IgD-negative memory B cell (primary cell): ENCODE results near the gene HUS1. TPM values are rescaled to one million over a fixed set of nuclear protein-coding genes. Genes with fewer than 3 reads are reported as not detected.
"Not testable (repeated sequence)": the region's sequence is repeated elsewhere in the genome, so short reads cannot be mapped to it uniquely, and the experiment has no call there.

ENCODE experiments used
- H3K27ac Mint-ChIP-seq, 3 donors: one replicate each; pipeline ENCODE4 v1.8.0; 2020 to 2022; ENCODE audit warnings: mild to moderate bottlenecking in 3 of 3, mixed read lengths in 3 of 3, moderate library complexity in 1 of 3
- H3K27me3 Mint-ChIP-seq: one replicate; pipeline ENCODE4 v1.8.0; 2021; ENCODE audit warnings: mixed read lengths
- H3K36me3 Mint-ChIP-seq: one replicate; pipeline ENCODE4 v1.8.0; 2020; ENCODE audit warnings: mild to moderate bottlenecking, mixed read lengths
- H3K4me1 Mint-ChIP-seq, 3 donors: one replicate each; pipeline ENCODE4 v1.8.0; 2020 to 2022; ENCODE audit warnings: mixed read lengths in 3 of 3, mild to moderate bottlenecking in 1 of 3
- H3K4me3 Mint-ChIP-seq, 4 donors: one replicate each; pipeline ENCODE4 v1.8.0; 2020 to 2022; ENCODE audit warnings: mild to moderate bottlenecking in 4 of 4, mixed read lengths in 4 of 4, moderate library complexity in 3 of 4
- H3K9me3 Mint-ChIP-seq, 3 donors: one replicate each; pipeline ENCODE4 v1.8.0; 2020 to 2021; ENCODE audit warnings: mixed read lengths in 3 of 3, mild to moderate bottlenecking in 1 of 3
- polyA plus RNA-seq: library from polyadenylated mRNA; unstranded; fragments of 300-500 nt; fragmentation: Illumina TruSeq; gene quantifications from one replicate; pipeline ENCODE4 v1.2.3, GENCODE V29; 2021

HUS1 gene
- polyA plus RNA-seq, 1 donor from 2014 or later = 38.3 TPM

DNA sequence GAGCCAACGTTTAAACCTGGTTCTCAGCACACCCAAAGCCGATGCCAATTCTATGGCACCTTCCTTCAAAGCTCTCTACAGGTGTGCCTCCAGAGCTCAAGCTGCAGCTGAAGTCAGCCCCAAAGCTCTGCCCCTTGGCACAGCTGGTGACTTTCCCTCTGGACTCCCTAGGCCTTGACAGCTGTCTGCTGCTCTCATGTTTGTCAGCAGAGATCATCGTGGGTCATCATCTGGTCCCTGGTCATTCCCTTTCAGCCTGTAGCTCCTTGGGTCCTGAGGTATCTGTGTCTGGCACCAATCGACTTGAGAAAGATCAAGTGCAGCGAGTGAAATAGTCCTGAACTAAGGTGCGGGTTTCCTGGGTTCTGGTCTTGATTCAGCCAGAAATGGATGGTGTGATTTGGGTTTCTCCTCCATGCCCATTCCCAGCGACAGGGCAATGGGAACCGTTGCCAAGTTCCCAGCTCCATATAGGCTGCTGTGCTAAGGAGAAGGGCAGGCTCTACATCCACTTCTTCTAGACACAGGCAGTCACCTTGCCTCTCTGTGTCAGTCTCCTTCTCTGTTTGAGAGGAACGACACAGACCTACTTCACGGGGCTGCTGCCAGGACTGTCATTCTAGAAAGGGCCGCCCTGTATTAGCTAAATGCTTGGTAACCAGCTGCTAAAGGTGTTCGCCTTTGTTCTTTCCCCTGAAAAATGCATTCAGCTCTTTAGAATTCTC lies 34.7 kb downstream of the HUS1 start:
- H3K4me1 Mint-ChIP-seq = peaks cover 0 to 4% (median 1%) of the 10 kb centered on the region in 3 donors
- peak overlapping the region in 1 of 4 donors; percentile 17 for H3K4me3 Mint-ChIP-seq
- H3K27ac Mint-ChIP-seq = peak overlapping the region in 1 of 3 donors; percentile 63
- H3K9me3 Mint-ChIP-seq = no peaks in the 10 kb centered on the region
- H3K27me3 Mint-ChIP-seq = peaks cover 4% of the 10 kb centered on the region
- no peaks in the 10 kb centered on the region for H3K36me3 Mint-ChIP-seq

DNA sequence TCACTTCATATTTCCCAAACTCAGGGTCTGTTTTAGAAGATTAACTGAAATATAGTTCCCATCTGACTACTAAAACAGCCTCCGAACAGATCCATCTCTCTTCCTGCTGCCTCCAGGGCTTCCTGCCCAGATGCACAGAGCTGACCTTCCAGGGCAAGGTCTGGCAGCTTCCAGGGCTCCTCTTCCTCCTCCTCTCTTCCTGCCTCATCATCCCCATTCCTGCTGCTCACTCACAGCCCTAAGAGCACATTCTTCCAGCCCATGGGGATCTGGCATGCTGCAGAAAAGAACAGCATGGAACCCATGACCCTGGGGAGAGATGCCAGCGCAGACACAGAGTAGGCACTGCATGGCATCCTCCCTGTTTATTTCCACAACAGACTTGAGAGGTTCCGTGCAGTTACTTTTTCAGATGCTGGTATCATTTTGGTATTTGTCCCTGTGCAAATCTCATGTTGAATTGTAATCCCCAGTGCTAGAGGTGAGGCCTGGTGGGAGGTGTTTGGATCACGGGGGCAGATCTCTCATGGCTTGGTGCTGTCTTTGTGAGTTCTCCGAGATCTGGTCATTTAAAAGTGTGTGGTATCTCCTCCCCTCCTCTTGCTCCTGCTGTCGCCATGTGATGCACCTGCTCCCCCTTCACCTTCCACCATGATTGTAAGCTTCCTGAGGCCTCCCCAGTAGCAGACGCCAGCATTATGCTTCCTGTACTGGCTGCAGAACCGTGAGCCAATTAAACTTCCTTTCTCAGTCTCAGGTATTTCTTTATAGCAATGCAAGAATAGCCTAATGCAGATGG lies 35.5 kb downstream of the HUS1 start:
- Mint-ChIP-seq H3K9me3 (no peaks in the 10 kb centered on the region), H3K4me3 (no peak overlapping the region), H3K27ac (no peak overlapping the region), H3K4me1 (peaks cover 3 to 7% (median 6%) of the 10 kb centered on the region in 3 donors), H3K27me3 (peaks cover 4% of the 10 kb centered on the region), H3K36me3 (no peaks in the 10 kb centered on the region)

DNA sequence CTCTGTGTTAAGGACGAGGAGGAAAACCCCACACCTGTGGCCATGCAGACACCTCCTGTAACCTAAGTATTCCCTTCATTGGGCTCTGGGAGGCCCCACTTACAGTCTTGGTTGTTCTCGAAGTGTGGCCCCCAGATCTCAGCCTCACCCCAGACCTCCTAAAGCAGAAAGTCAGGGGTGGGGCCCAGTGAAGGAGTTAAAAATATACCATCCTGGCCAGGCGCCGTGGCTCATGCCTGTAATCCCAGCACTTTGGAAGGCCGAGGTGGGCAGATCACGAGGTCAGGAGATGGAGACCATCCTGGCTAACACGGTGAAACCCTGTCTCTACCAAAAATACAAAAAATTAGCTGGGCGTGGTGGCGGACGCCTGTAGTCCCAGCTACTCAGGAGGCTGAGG lies 36.8 kb downstream of the HUS1 start:
- Mint-ChIP-seq H3K27ac (peak overlapping the region in 1 of 3 donors; percentile 27), H3K4me1 (peaks cover 15 to 18% (median 17%) of the 10 kb centered on the region in 3 donors)
- H3K9me3 Mint-ChIP-seq, H3K4me3 Mint-ChIP-seq, H3K36me3 Mint-ChIP-seq, H3K27me3 Mint-ChIP-seq: not testable (repeated sequence)

DNA sequence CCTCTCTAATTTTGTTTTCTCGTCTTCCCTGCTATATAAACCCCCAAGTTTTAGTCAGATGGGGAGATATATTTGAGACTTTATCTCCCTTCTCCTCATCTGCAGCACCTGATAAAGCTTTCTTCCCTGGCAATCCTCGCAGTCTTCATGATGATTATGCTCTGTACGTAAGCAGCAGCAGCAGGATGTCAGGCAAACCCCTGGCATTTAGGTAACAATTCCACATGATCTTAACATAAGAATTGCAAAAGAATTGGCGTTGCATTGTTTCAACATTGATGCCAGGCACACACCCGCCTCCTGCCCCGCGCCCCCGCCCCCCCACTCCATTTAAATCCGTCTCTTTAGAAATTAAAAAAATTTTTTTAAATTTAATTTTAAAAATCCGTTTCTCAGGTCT lies 37.3 kb downstream of the HUS1 start:
- Mint-ChIP-seq H3K27me3 (peaks cover 4% of the 10 kb centered on the region), H3K4me3 (no peak overlapping the region), H3K9me3 (no peaks in the 10 kb centered on the region), H3K27ac (no peak overlapping the region), H3K36me3 (no peaks in the 10 kb centered on the region), H3K4me1 (peaks cover 20 to 23% (median 22%) of the 10 kb centered on the region in 3 donors)

DNA sequence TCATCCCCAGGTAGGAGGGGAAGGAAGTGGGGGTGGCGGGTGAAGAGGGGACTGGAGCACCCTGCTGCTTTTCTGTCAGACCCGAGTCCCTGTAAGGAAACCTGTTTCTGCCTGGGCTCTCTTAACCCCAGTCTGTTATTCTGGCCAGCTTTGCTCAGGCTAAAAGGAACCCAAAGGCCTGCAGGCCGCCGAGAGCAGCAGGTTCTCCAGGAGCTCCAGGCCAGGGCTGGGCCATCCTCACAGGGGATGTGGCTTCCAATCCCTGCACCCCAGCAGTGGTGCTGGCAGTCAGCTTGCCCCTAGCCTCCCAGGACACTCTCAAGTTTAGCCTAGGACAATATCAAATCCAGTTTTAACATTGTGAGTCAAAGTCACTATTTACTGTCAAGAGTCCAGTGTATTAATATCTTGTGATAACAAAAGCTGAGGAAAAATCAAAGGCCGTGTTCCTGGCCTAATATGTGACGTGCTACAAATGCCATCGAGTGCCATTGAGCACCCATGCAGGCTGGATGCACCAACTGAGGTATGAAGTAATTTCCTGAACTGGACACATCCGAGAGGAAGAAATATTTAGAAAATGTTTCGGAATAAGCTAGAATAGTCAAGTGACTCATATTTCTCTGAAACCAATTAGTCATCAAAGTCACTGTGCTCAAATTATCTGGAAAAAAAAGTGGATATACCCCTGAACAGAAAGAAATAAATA lies 38.1 kb downstream of the HUS1 start:
- Mint-ChIP-seq H3K9me3 (no peaks in the 10 kb centered on the region), H3K36me3 (no peaks in the 10 kb centered on the region), H3K27ac (no peak overlapping the region), H3K4me3 (no peak overlapping the region), H3K4me1 (peaks cover 27% of the 10 kb centered on the region in 3 donors), H3K27me3 (peaks cover 4% of the 10 kb centered on the region)

DNA sequence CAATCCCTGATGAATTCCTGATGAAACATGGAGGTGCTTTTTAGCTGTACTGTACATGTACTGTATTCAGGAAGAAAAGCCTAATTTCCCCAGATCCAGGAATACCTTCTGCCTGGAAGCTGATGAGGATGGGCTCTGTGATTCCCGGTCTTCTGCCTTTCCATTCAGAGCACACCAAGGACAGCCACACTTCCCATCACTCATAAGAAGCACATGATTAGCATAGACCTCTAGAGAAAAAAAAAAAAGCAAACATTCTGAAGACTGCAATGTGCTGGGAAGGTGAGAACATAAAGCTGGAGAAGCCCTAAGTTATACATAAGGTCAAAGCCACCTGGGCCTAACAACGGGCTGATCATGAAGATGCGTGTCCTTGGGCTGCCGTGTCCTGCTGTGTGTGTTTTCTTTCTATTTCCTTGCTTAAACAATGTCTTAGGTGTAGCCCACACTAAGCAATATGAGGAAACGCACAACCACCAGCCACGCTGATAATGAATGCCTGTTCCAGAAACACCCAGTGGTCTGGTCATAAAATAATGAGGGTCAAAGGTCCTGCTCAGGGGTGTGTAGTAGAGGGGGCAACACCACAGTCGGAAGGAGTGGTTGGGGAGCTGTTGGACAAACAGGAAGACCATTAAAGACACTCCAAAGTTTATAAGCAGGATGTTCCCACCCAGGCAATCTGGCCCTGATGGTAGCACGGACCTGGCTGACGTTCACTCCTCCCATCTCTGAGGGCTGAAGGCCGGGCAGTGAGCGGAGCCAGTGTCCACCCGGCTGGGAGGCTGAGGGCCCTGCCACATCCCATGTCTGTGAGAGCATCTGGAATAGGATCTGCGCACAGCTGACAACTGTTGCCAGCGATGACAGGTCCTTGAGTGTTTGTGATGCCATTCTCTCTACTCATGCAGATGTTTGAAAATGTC lies 39.1 kb downstream of the HUS1 start:
- Mint-ChIP-seq H3K4me1 (peaks cover 28 to 30% (median 29%) of the 10 kb centered on the region in 3 donors), H3K4me3 (no peak overlapping the region), H3K27ac (peak overlapping the region in 1 of 3 donors; percentile 27), H3K36me3 (no peaks in the 10 kb centered on the region), H3K27me3 (peaks cover 1% of the 10 kb centered on the region), H3K9me3 (no peaks in the 10 kb centered on the region)

DNA sequence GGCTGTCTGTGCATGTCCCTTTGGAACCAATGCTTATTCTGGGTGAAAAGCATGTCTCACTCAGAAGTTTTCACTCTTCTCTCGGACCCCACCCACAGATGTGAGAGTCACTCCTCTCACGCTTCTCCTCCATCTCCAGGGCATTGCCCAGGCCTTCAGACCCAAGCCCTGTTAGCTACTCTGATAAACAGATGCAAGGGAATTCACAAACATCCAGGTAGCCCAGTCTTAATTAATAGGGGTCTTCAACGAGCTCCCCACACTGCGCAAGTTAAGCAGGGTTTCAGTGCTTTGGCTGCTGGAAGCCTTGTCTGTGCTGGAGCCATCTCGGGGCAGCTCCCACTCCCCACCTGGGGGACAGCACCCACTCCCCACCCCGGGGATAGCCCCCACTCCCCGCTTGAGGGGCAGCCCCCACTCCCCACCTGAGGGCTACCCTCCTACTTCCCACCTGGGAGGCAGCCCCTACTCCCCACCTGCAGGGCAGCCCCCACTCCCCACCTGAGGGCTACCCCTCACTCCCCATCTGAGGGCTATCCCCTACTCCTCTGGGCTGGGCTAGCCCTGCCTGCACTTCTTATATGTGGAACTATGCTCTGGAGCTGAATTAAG lies 39.9 kb downstream of the HUS1 start:
- Mint-ChIP-seq H3K36me3 (no peaks in the 10 kb centered on the region), H3K9me3 (no peaks in the 10 kb centered on the region), H3K27me3 (peaks cover 1% of the 10 kb centered on the region), H3K27ac (peak overlapping the region in 1 of 3 donors; percentile 27), H3K4me1 (peaks cover 25 to 30% (median 29%) of the 10 kb centered on the region in 3 donors), H3K4me3 (peak overlapping the region in 1 of 4 donors; percentile 21)

DNA sequence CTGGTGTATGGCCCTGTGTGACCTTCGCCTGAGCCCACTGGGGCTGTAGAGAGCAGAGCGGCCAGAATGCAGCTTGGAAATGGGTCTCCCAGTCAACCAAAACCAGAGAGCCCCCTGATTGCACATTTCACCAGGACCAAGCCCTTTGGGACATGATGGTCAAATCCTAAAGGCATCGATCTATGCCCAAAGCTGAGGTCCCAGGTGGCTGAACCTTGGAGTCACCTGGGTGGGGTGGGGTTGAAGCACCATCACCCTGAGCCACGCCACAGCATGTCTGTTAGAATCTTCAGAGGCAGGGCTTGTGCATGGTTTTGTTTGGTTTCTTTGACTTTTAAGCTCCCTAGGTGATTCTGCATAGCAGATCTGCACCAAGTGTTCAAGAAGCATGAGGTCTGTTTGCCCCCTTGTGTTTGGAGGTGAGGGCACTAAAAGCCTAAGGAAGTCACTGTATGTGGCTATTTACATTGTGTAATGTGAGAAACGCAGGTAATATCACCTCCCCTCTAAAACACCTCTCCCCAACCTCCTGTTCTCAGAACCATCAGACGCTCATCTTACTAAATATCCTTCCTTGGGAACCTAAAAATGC lies 40.7 kb downstream of the HUS1 start:
- Mint-ChIP-seq H3K9me3 (no peaks in the 10 kb centered on the region), H3K27ac (peak overlapping the region in 1 of 3 donors; percentile 28), H3K4me1 (peaks cover 25 to 30% (median 27%) of the 10 kb centered on the region in 3 donors), H3K36me3 (no peaks in the 10 kb centered on the region), H3K27me3 (peaks cover 1% of the 10 kb centered on the region), H3K4me3 (peak overlapping the region in 2 of 4 donors; percentile 72 to 87)

DNA sequence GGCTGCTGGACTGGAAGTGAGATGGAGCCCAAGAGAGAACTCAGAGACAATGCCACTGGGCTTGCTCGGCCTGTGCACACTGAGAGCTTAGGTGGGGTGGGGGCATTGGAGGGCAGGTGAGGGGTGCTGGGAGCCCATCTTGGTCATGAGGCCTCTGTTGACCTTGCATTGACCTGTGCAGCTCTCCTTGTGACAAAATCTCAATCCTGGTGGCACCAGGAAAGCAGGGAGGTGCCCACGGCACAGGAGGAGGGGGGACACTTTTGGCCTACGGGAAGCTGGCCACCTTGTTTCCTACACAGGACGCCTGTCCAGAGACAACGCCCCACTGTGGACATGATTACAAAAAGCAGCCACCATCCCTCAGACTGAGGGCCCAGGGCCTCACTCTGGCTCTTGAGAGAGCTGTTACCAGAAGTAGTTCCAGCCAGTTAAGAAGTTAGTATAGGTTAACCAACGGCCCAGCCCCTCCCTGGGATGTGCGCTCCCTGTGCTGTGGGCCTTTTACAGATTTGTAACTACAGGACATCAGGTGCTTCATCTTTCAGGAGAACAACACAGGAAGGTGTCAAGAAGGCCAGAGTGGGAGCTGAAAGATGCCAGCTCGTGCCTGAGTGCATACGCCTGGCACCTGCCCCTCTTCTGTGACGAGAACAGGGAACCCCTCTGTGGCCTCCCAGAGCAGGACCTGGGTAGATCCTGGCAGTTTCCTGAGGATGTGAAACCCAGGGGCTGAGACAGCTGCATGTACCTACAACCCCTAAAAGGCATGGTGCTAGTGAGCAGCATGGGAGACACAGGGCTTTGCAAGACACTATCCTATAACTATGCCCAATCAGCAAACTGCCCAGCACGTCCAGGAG lies 41.5 kb downstream of the HUS1 start:
- H3K4me1 Mint-ChIP-seq = peaks cover 25 to 30% (median 27%) of the 10 kb centered on the region in 3 donors
- peak overlapping the region; percentile 0 to 87 (median 73) for H3K4me3 Mint-ChIP-seq
- peak overlapping the region; percentile 28 to 88 (median 46) for H3K27ac Mint-ChIP-seq
- H3K36me3 Mint-ChIP-seq = no peaks in the 10 kb centered on the region
- no peaks in the 10 kb centered on the region for H3K9me3 Mint-ChIP-seq
- H3K27me3 Mint-ChIP-seq = no peaks in the 10 kb centered on the region

DNA sequence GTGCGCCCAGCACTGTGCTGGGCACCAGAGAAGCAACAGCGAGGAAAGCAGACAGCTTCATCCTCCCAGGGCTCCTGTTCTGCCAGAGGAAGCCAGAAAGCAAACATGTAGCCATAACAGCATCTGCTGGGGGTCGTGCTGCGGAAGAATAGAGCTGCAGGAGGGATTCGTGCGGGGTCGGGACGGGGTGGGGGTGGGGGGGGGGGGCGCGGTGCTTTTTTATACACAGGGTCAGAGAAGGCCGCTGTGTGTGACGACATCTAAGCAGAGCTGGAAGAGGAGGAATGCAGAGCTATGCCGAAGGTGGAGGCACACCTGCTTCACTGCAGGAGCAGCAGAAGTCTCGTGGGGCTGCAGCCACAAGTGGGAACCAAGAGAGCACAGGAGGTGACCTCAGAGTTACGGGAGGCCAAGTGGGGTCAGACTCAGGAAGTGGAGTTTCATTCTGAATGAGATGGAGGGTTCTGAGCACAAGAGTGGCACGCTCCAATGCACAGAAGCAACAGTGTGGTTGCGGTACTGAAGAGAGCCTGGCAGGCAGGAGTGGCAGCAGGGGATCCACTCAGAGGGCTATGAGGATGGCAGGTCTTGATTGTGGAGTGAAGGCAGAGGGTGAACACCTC lies 42.2 kb downstream of the HUS1 start:
- H3K36me3 Mint-ChIP-seq = no peaks in the 10 kb centered on the region
- H3K9me3 Mint-ChIP-seq = no peaks in the 10 kb centered on the region
- H3K27me3 Mint-ChIP-seq = no peaks in the 10 kb centered on the region
- peaks cover 25 to 30% (median 27%) of the 10 kb centered on the region in 3 donors for H3K4me1 Mint-ChIP-seq
- H3K27ac Mint-ChIP-seq = peak overlapping the region; percentile 8 to 88 (median 28)
- peak overlapping the region; percentile 0 to 87 (median 73) for H3K4me3 Mint-ChIP-seq

DNA sequence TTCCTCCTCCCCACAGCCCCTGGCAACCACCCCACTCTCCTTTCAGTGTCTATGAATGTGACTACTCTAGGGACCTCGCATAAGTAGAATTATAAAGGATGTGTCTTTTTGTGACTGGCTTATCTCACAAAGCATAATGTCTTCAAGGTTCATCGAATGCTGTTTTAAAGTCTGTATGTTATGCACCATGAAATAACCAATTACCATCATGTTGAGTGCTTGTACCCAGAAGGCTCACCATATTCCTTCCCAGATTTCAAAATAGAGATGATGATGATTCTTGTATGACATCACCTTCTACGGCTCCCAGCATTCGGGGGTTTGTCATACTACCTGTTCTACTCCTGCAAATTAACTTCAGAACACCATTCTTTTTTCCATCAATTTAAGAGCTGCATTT lies 43.1 kb downstream of the HUS1 start:
- Mint-ChIP-seq H3K27ac (no peak overlapping the region), H3K27me3 (no peaks in the 10 kb centered on the region), H3K4me1 (peaks cover 25 to 30% (median 29%) of the 10 kb centered on the region in 3 donors), H3K36me3 (no peaks in the 10 kb centered on the region), H3K9me3 (no peaks in the 10 kb centered on the region), H3K4me3 (peak overlapping the region in 3 of 4 donors; percentile 49 to 87 (median 50))

DNA sequence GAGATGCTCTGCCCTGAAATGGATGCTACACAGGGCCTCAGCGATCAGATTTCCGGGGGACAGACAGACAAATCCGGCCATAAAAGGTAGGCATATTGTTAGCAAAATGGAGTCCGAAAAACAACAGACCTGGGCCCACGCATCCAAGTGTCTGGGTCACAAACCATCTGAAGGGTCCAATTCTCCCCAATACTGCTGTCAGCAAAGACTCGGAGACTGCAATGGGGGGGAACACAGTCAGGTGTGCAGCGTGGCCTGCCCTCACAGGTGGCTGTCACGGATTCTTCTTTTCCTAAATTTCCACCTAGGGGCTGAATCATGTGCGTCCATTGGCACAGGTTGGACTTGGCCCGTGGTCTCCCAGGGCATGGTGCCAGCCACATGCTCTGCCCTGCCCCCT lies 44.1 kb downstream of the HUS1 start:
- Mint-ChIP-seq H3K9me3 (no peaks in the 10 kb centered on the region), H3K27ac (no peak overlapping the region), H3K27me3 (peaks cover 6% of the 10 kb centered on the region), H3K4me1 (peaks cover 25 to 30% (median 29%) of the 10 kb centered on the region in 3 donors), H3K36me3 (no peaks in the 10 kb centered on the region), H3K4me3 (peak overlapping the region in 1 of 4 donors; percentile 76)
